K562 treated with DMSO at 1 percent for 24 hours (cell line): ENCODE results near the gene SPTSSA. TPM values are rescaled to one million over a fixed set of nuclear protein-coding genes. Genes with fewer than 3 reads are reported as not detected.

Experiments
- total RNA-seq: library from RNA; unstranded; fragments of 300-600 nt; gene quantifications from 2 replicates; pipeline ENCODE4 v1.2.3, GENCODE V29; 2022; ENCODE audit warnings: low read depth; ENCODE audit not compliant: insufficient read depth

SPTSSA gene
- 13.7 and 17.0 TPM in 2 replicates for total RNA-seq

GRCh38 chr14:34462132-34462893 is at the start of gene SPTSSA:
Gene SPTSSA (minus strand): TSS chr14:34462240. CDS start chr14:34462207, 33 bp downstream.

Other genes starting within 250 kb of the SPTSSA start
- 18.9 and 20.5 TPM in 2 replicates for gene EAPP, start 77.5 kb upstream of the SPTSSA start, total RNA-seq
- gene SNX6, start 167.9 kb upstream of the SPTSSA start, total RNA-seq = 26.4 and 28.1 TPM in 2 replicates